IPS-18a (cell line): ENCODE measurements around the gene RAD9A.

Experiments used
- H3K27ac ChIP-seq: one replicate; pipeline ENCODE4 v1.5.1; 2013; ENCODE audit warnings: low read length
- H3K27me3 ChIP-seq: one replicate; pipeline ENCODE4 v1.6.1; 2013; ENCODE audit warnings: mild to moderate bottlenecking, low read length; ENCODE audit not compliant: control insufficient read depth, insufficient read depth
- H3K36me3 ChIP-seq: one replicate; pipeline ENCODE4 v1.6.1; 2013; ENCODE audit warnings: low read depth, low read length; ENCODE audit not compliant: control insufficient read depth
- H3K4me1 ChIP-seq: one replicate; pipeline ENCODE4 v1.6.1; 2013; ENCODE audit warnings: low read depth, low read length; ENCODE audit not compliant: control insufficient read depth
- H3K4me3 ChIP-seq: one replicate; pipeline ENCODE4 v1.5.1; 2013; ENCODE audit warnings: low read length
- H3K9ac ChIP-seq: one replicate; pipeline ENCODE4 v1.6.1; 2013; ENCODE audit warnings: mild to moderate bottlenecking, low read length, moderate library complexity
- H3K9me3 ChIP-seq: one replicate; pipeline ENCODE4 v1.6.1; 2013; ENCODE audit warnings: low read depth, low read length; ENCODE audit not compliant: control insufficient read depth

RAD9A gene

DNA sequence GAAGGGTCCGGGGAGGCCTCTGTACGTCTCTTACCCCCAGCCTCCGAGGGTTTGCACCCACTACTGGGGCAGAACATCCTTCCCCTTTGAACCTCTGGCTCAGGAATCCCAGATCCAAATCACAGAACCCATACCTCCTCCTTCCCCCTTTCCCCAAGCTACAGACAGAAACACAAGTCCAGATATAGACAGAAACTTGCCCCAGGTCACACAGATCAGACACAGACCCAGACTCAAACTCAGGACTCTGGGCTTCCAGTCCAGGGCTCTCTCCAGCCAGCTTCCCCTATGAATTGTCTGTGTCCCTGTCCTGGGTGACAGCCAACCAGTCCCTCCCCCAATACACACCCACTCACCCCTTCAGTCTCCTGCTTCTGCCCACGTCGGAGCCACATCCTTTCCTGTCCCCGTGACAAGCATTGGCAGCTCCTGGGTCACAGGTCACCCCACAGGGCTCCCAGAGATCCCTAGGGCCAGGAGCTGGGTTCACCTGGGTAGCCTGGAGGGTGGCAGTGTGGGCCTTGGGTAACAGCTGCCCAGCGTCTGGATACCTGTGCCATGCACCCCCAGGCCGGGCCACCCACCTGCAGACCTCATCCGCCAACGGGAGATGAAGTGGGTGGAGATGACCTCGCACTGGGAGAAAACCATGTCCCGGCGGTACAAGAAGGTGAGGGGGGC is 12.9 kb downstream of the RAD9A start:
- Histone ChIP-seq H3K36me3 (no peaks in the 10 kb centered on the region), H3K27ac (no peak overlapping the region), H3K4me1 (peaks cover 6% of the 10 kb centered on the region), H3K9ac (no peak overlapping the region), H3K4me3 (no peak overlapping the region), H3K27me3 (no peaks in the 10 kb centered on the region), H3K9me3 (no peaks in the 10 kb centered on the region)

- H3K9me3 ChIP-seq = no peaks in the 10 kb centered on the region
- H3K27ac ChIP-seq = no peak overlapping the region
- H3K27me3 ChIP-seq = no peaks in the 10 kb centered on the region
- no peaks in the 10 kb centered on the region for H3K36me3 ChIP-seq
- H3K9ac ChIP-seq = no peak overlapping the region
- H3K4me1 ChIP-seq = peaks cover 9% of the 10 kb centered on the region
- no peak overlapping the region for H3K4me3 ChIP-seq
Measured at GRCh38 chr11:67405196-67405567, 13.4 kb downstream of the RAD9A start.

- Histone ChIP-seq H3K27ac (no peak overlapping the region), H3K36me3 (no peaks in the 10 kb centered on the region), H3K4me1 (peaks cover 9% of the 10 kb centered on the region), H3K27me3 (no peaks in the 10 kb centered on the region), H3K4me3 (no peak overlapping the region), H3K9me3 (no peaks in the 10 kb centered on the region), H3K9ac (no peak overlapping the region)
Measured at GRCh38 chr11:67405688-67406339, 14.0 kb downstream of the RAD9A start.

- Histone ChIP-seq H3K4me1 (peaks cover 9% of the 10 kb centered on the region), H3K9ac (no peak overlapping the region), H3K27me3 (no peaks in the 10 kb centered on the region), H3K9me3 (no peaks in the 10 kb centered on the region), H3K27ac (no peak overlapping the region), H3K36me3 (no peaks in the 10 kb centered on the region), H3K4me3 (no peak overlapping the region)
Measured at GRCh38 chr11:67406420-67406968, 14.7 kb downstream of the RAD9A start.

GRCh38 chr11:67406969-67407687 is 15.3 kb downstream of the RAD9A start:
- Histone ChIP-seq H3K36me3 (no peaks in the 10 kb centered on the region), H3K27ac (no peak overlapping the region), H3K27me3 (peaks cover 2% of the 10 kb centered on the region), H3K4me3 (no peak overlapping the region), H3K9me3 (no peaks in the 10 kb centered on the region), H3K4me1 (peaks cover 6% of the 10 kb centered on the region), H3K9ac (no peak overlapping the region)

GRCh38 chr11:67407688-67408163 is 15.9 kb downstream of the RAD9A start:
- Histone ChIP-seq H3K27me3 (peaks cover 6% of the 10 kb centered on the region), H3K9me3 (no peaks in the 10 kb centered on the region), H3K27ac (no peak overlapping the region), H3K4me3 (no peak overlapping the region), H3K4me1 (peaks cover 3% of the 10 kb centered on the region), H3K9ac (no peak overlapping the region), H3K36me3 (no peaks in the 10 kb centered on the region)

DNA sequence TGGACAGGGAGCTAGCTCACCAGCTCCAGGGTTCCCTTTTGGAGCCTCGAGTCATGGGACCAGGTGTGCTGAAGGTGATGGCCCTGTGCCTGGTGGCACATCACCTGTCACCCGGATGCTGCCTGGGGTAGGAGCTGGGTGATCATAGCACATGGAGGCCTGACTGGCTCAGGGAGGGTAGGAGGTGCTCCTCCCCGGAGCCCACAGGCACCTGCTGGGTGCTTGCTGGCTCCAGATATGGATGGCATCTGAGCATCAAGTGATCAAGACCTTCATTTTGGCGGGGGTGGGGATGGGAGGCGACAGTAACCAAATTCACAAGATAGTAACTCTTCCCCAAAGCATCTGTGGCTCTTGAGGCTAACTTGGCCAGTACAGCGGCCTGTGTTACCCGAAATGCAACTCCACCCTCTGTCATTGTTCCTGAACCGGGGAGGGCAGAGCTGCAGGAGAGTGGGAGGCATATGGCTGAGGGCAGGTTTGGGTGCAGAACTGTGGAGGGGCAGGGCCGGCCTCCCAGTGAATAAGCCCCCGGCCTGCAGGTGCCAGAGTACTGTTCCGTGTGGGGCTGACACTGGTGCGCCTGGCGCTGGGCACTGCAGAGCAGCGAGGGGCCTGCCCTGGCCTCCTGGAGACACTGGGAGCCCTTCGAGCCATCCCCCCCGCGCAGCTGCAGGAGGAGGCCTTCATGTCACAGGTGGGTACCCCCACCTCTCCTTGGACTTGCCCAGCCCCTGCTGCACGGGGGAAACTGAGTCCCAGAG is 16.8 kb downstream of the RAD9A start:
- Histone ChIP-seq H3K36me3 (no peaks in the 10 kb centered on the region), H3K9me3 (no peaks in the 10 kb centered on the region), H3K4me3 (no peak overlapping the region), H3K9ac (no peak overlapping the region), H3K4me1 (peaks cover 3% of the 10 kb centered on the region), H3K27me3 (peaks cover 6% of the 10 kb centered on the region), H3K27ac (no peak overlapping the region)

- Histone ChIP-seq H3K9me3 (no peaks in the 10 kb centered on the region), H3K9ac (no peak overlapping the region), H3K4me1 (peaks cover 3% of the 10 kb centered on the region), H3K27ac (no peak overlapping the region), H3K4me3 (no peak overlapping the region), H3K36me3 (no peaks in the 10 kb centered on the region), H3K27me3 (peaks cover 6% of the 10 kb centered on the region)
Measured at GRCh38 chr11:67409261-67409666, 17.5 kb downstream of the RAD9A start.

GRCh38 chr11:67409781-67410368 is 18.1 kb downstream of the RAD9A start:
- Histone ChIP-seq H3K9me3 (no peaks in the 10 kb centered on the region), H3K9ac (no peak overlapping the region), H3K4me1 (peaks cover 3% of the 10 kb centered on the region), H3K27ac (no peak overlapping the region), H3K4me3 (no peak overlapping the region), H3K27me3 (peaks cover 9% of the 10 kb centered on the region), H3K36me3 (no peaks in the 10 kb centered on the region)

DNA sequence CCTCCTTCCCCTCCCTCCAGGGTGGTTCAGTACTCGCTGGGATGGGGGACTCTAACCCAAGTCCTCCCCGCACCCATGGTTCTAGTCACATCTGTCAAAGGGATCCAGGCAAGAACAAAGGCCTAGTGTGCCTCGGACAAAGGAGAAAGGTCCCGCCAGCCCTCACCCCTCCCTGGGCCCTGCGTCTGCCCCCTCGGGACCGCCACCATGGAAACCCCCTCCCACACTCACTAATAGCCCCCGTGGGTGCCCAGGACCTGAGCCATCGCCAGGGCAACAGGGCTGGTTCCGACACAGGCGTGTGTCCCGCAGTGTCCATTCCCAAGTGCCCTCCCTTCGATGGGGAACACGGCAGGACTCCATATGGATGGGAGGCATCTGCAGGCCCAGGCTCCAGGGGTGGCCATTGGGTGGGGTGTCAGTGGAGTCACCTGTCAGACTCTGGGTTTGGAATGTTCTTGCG is 18.6 kb downstream of the RAD9A start:
- H3K36me3 ChIP-seq = no peaks in the 10 kb centered on the region
- peaks cover 3% of the 10 kb centered on the region for H3K4me1 ChIP-seq
- no peak overlapping the region for H3K9ac ChIP-seq
- H3K27me3 ChIP-seq = peaks cover 13% of the 10 kb centered on the region
- H3K9me3 ChIP-seq = no peaks in the 10 kb centered on the region
- H3K4me3 ChIP-seq = no peak overlapping the region
- H3K27ac ChIP-seq = no peak overlapping the region
